Coronary artery (tissue), 2 donors: ENCODE measurements around the gene OR10H3.
"Not testable (repeated sequence)": the region's sequence is repeated elsewhere in the genome, so short reads cannot be mapped to it uniquely, and the experiment has no call there.

Source experiments
- DNase-seq: peaks from one replicate; pipeline ENCODE4 v3.0.0-alpha.2; 2017; ENCODE audit warnings: low spot score
- H3K27ac ChIP-seq, 2 donors: fragments of 200-600 bp; sonication (generic); one replicate each; pipeline ENCODE4 v1.5.1; 2016 to 2019
- H3K4me3 ChIP-seq: fragments of 200-600 bp; sonication (generic); 2 replicates; pipeline ENCODE4 v1.5.1; 2016; ENCODE audit warnings: mild to moderate bottlenecking, moderate library complexity
- CTCF ChIP-seq: fragments of 200-600 bp; sonication (generic); IDR thresholded peaks from one replicate; pipeline ENCODE4 v1.5.1; 2019; ENCODE audit warnings: antibody characterized with exemption

The OR10H3 gene

GRCh38 chr19:15740785-15741184 lies 3.0 kb downstream of the OR10H3 start:
- H3K27ac ChIP-seq: no peak overlapping the region
- no peak for DNase-seq
- no peak overlapping the region for H3K4me3 ChIP-seq
- TF ChIP-seq CTCF: no peak

- DNase-seq: no peak
- no peak overlapping the region for H3K27ac ChIP-seq
- no peak for TF ChIP-seq CTCF
- no peak overlapping the region for H3K4me3 ChIP-seq
Observed at GRCh38 chr19:15748239-15748638, 10.5 kb downstream of the OR10H3 start.

GRCh38 chr19:15758379-15758778 lies 20.6 kb downstream of the OR10H3 start:
- no peak for TF ChIP-seq CTCF
- H3K4me3 ChIP-seq: no peak overlapping the region
- H3K27ac ChIP-seq: no peak overlapping the region
- no peak for DNase-seq

GRCh38 chr19:15759962-15760565 lies 22.3 kb downstream of the OR10H3 start:
- H3K27ac ChIP-seq: no peak overlapping the region
- H3K4me3 ChIP-seq: no peak overlapping the region
- no peak for DNase-seq
- TF ChIP-seq CTCF: no peak

- TF ChIP-seq CTCF: no peak
- DNase-seq: no peak
- Histone ChIP-seq H3K27ac (no peak overlapping the region), H3K4me3 (no peak overlapping the region)
Observed at GRCh38 chr19:15769586-15769985, 31.8 kb downstream of the OR10H3 start.

- not testable (repeated sequence) for DNase-seq, H3K27ac ChIP-seq
Observed at GRCh38 chr19:15774159-15774558, 36.4 kb downstream of the OR10H3 start.

GRCh38 chr19:15775249-15775648 lies 37.5 kb downstream of the OR10H3 start:
- DNase-seq: no peak
- TF ChIP-seq CTCF: no peak
- no peak overlapping the region for H3K27ac ChIP-seq
- H3K4me3 ChIP-seq: no peak overlapping the region

More at GRCh38 chr19:15774159-15774558, 36.4 kb downstream of the OR10H3 start:
- not testable (repeated sequence) for H3K4me3 ChIP-seq

GRCh38 chr19:15776264-15776663 lies 38.5 kb downstream of the OR10H3 start:
- Histone ChIP-seq H3K4me3 (no peak overlapping the region), H3K27ac (no peak overlapping the region)
- TF ChIP-seq CTCF: no peak
- no peak for DNase-seq
